NT2/D1 (cell line): ENCODE results near the gene TTC13.

ENCODE experiments used
- DNase-seq: peaks from one replicate; pipeline ENCODE4 v3.0.0-alpha.2; 2011; ENCODE audit warnings: low read depth, low spot score
- H3K27me3 ChIP-seq: 2 replicates; pipeline ENCODE4 v1.6.0; 2011; ENCODE audit warnings: mild to moderate bottlenecking; ENCODE audit not compliant: insufficient read length, insufficient read depth
- H3K36me3 ChIP-seq: 2 replicates; pipeline ENCODE4 v1.6.1; 2011; ENCODE audit warnings: mild to moderate bottlenecking, low read length, mixed read lengths; ENCODE audit not compliant: insufficient read depth, insufficient read length
- H3K4me1 ChIP-seq: 2 replicates; pipeline ENCODE4 v1.5.1; 2011; ENCODE audit not compliant: insufficient read depth, insufficient read length
- H3K4me3 ChIP-seq: 2 replicates; pipeline ENCODE4 v1.5.1; 2011; ENCODE audit warnings: low read depth; ENCODE audit not compliant: insufficient read length
- H3K9ac ChIP-seq: 2 replicates; pipeline ENCODE4 v1.6.0; 2011; ENCODE audit warnings: low read depth; ENCODE audit not compliant: insufficient read length
- H3K9me3 ChIP-seq: 2 replicates; pipeline ENCODE4 v1.5.1; 2011; ENCODE audit warnings: mild to moderate bottlenecking, low read length; ENCODE audit not compliant: insufficient read depth
- SUZ12 ChIP-seq: IDR thresholded peaks from 2 replicates; pipeline ENCODE4 v1.6.1; 2011; ENCODE audit not compliant: insufficient read length, insufficient read depth; ENCODE audit errors: extremely low read depth
- YY1 ChIP-seq: IDR thresholded peaks from 2 replicates; pipeline ENCODE4 v1.6.1; 2011; ENCODE audit not compliant: insufficient read length, insufficient read depth
- ZNF274 ChIP-seq: IDR thresholded peaks from 2 replicates; pipeline ENCODE4 v1.6.1; 2011; ENCODE audit warnings: mild to moderate bottlenecking, low read depth, low read length

TTC13 gene

GRCh38 chr1:230916587-230917283, 61.9 kb downstream of the TTC13 start:
- DNase-seq, result no peak
- Histone ChIP-seq H3K27me3 (no peaks in the 10 kb centered on the region), H3K36me3 (peaks cover 11% of the 10 kb centered on the region), H3K9ac (no peak overlapping the region), H3K4me1 (no peaks in the 10 kb centered on the region), H3K4me3 (no peak overlapping the region), H3K9me3 (no peaks in the 10 kb centered on the region)
- no peak for TF ChIP-seq YY1

- H3K36me3 ChIP-seq, result peaks cover 15% of the 10 kb centered on the region
- no peaks in the 10 kb centered on the region for H3K4me1 ChIP-seq
- TF ChIP-seq SUZ12 (no peak), YY1 (no peak), ZNF274 (no peak)
- no peaks in the 10 kb centered on the region for H3K27me3 ChIP-seq
- no peak for DNase-seq
- H3K9me3 ChIP-seq, result no peaks in the 10 kb centered on the region
- no peak overlapping the region for H3K9ac ChIP-seq
- no peak overlapping the region for H3K4me3 ChIP-seq
Measured at GRCh38 chr1:230915078-230915477, 63.6 kb downstream of the TTC13 start.

GRCh38 chr1:230913496-230913895, 65.2 kb downstream of the TTC13 start:
- Histone ChIP-seq H3K9ac (no peak overlapping the region), H3K9me3 (no peaks in the 10 kb centered on the region), H3K4me3 (no peak overlapping the region), H3K27me3 (no peaks in the 10 kb centered on the region), H3K36me3 (peaks cover 15% of the 10 kb centered on the region), H3K4me1 (no peaks in the 10 kb centered on the region)
- DNase-seq, result no peak
- no peak for TF ChIP-seq SUZ12
- no peak for TF ChIP-seq ZNF274
- no peak for TF ChIP-seq YY1

GRCh38 chr1:230910755-230911117, 67.9 kb downstream of the TTC13 start:
- no peak for DNase-seq
- H3K36me3 ChIP-seq, result peaks cover 15% of the 10 kb centered on the region
- no peak overlapping the region for H3K4me3 ChIP-seq
- H3K4me1 ChIP-seq, result no peaks in the 10 kb centered on the region
- no peaks in the 10 kb centered on the region for H3K27me3 ChIP-seq
- no peak overlapping the region for H3K9ac ChIP-seq
- no peaks in the 10 kb centered on the region for H3K9me3 ChIP-seq
- TF ChIP-seq SUZ12 (no peak), YY1 (no peak), ZNF274 (no peak)

GRCh38 chr1:230909974-230910754, 68.5 kb downstream of the TTC13 start:
- H3K4me3 ChIP-seq, result no peak overlapping the region
- H3K9me3 ChIP-seq, result no peaks in the 10 kb centered on the region
- no peak overlapping the region for H3K9ac ChIP-seq
- DNase-seq, result no peak
- no peak for TF ChIP-seq YY1
- no peak for TF ChIP-seq ZNF274
- TF ChIP-seq SUZ12, result no peak
- no peaks in the 10 kb centered on the region for H3K4me1 ChIP-seq
- H3K36me3 ChIP-seq, result peaks cover 15% of the 10 kb centered on the region
- H3K27me3 ChIP-seq, result no peaks in the 10 kb centered on the region

GRCh38 chr1:230907472-230908205, 71.0 kb downstream of the TTC13 start:
- Histone ChIP-seq H3K36me3 (peaks cover 9% of the 10 kb centered on the region), H3K4me1 (no peaks in the 10 kb centered on the region), H3K9me3 (no peaks in the 10 kb centered on the region), H3K4me3 (no peak overlapping the region), H3K9ac (no peak overlapping the region), H3K27me3 (no peaks in the 10 kb centered on the region)
- TF ChIP-seq YY1 (no peak), ZNF274 (no peak), SUZ12 (no peak)
- DNase-seq, result no peak

GRCh38 chr1:230906226-230906625, 72.4 kb downstream of the TTC13 start:
- Histone ChIP-seq H3K36me3 (peaks cover 9% of the 10 kb centered on the region), H3K4me3 (no peak overlapping the region), H3K27me3 (no peaks in the 10 kb centered on the region), H3K9me3 (no peaks in the 10 kb centered on the region), H3K4me1 (no peaks in the 10 kb centered on the region), H3K9ac (no peak overlapping the region)
- TF ChIP-seq ZNF274, result no peak
- TF ChIP-seq YY1, result no peak
- no peak for TF ChIP-seq SUZ12
- DNase-seq, result no peak
